Smooth muscle cell (in vitro differentiated cells): ENCODE results near the gene SELENOO. TPM values are rescaled to one million over a fixed set of nuclear protein-coding genes. Genes with fewer than 3 reads are reported as not detected.

ENCODE experiments used
- DNase-seq: peaks from one replicate; lab custom pipeline; 2025; ENCODE audit not compliant: unreplicated experiment; lab: John Stamatoyannopoulos, UW
- H2AFZ ChIP-seq: fragments of 200-600 bp; sonication (generic); 2 replicates; pipeline ENCODE4 v1.6.0; 2016; ENCODE audit warnings: antibody characterized with exemption, low read depth, mild to moderate bottlenecking
- H3F3A ChIP-seq: fragments of 200-600 bp; sonication (generic); 2 replicates; pipeline ENCODE4 v1.6.0; 2017; ENCODE audit warnings: antibody characterized with exemption, low read depth
- H3K27ac ChIP-seq: fragments of 200-600 bp; sonication (generic); 2 replicates; pipeline ENCODE4 v1.5.1; 2016; ENCODE audit warnings: low read depth, mild to moderate bottlenecking
- H3K27me3 ChIP-seq: fragments of 200-600 bp; sonication (generic); 2 replicates; pipeline ENCODE4 v1.6.1; 2016; ENCODE audit warnings: low read depth, mild to moderate bottlenecking
- H3K36me3 ChIP-seq: fragments of 200-600 bp; sonication (generic); 2 replicates; pipeline ENCODE4 v1.5.1; 2016; ENCODE audit warnings: low read depth
- H3K4me1 ChIP-seq: fragments of 200-600 bp; sonication (generic); 2 replicates; pipeline ENCODE4 v1.5.1; 2016; ENCODE audit warnings: low read depth
- H3K4me2 ChIP-seq: fragments of 200-600 bp; sonication (generic); 2 replicates; pipeline ENCODE4 v1.6.0; 2016; ENCODE audit warnings: mild to moderate bottlenecking
- H3K4me3 ChIP-seq: fragments of 200-600 bp; sonication (generic); 2 replicates; pipeline ENCODE4 v1.5.1; 2016; ENCODE audit warnings: mild to moderate bottlenecking
- H3K79me2 ChIP-seq: fragments of 200-600 bp; sonication (generic); 2 replicates; pipeline ENCODE4 v1.6.0; 2016; ENCODE audit warnings: low read depth, mild to moderate bottlenecking
- H3K9ac ChIP-seq: fragments of 200-600 bp; sonication (generic); 2 replicates; pipeline ENCODE4 v1.6.0; 2016; ENCODE audit warnings: low read depth
- H3K9me3 ChIP-seq: fragments of 200-600 bp; sonication (generic); replicated peaks from 2 replicates; pipeline ENCODE4 v1.5.1; 2016; ENCODE audit warnings: low read depth
- H4K20me1 ChIP-seq: fragments of 200-600 bp; sonication (generic); 2 replicates; pipeline ENCODE4 v1.6.0; 2016; ENCODE audit warnings: low read depth
- CTCF ChIP-seq: fragments of 200-600 bp; sonication (generic); IDR thresholded peaks from 2 replicates; pipeline ENCODE4 v1.5.1; 2017; ENCODE audit warnings: borderline replicate concordance, mild to moderate bottlenecking, antibody characterized with exemption; ENCODE audit not compliant: insufficient read depth, poor library complexity, severe bottlenecking
- WGBS: methylation state at CpG from one replicate; pipeline ENCODE4 v1.1.7; 2016; ENCODE audit warnings: low lambda C conversion rate; 5-methylcytosine and 5-hydroxymethylcytosine counted together
- polyA plus RNA-seq: library from polyadenylated mRNA; unstranded; fragments of >200 nt; fragmentation: Nextera tagmentation; extraction: Ambion mirVana; gene quantifications from 2 replicates; pipeline ENCODE4 v1.2.1, GENCODE V29; 2016
- total RNA-seq: library from RNA; depleted of rRNA; stranded (reverse); fragments of >200 nt; gene quantifications from 2 replicates; pipeline ENCODE4 v1.2.3, GENCODE V29; 2014

The SELENOO gene
- total and polyA plus RNA-seq, 2 experiments from 2014 or later = 9.0 to 21.3 TPM

GRCh38 chr22:50153756-50154140 lies 47.1 kb upstream of the SELENOO start:
- Histone ChIP-seq H2AFZ (no peak overlapping the region), H3K79me2 (no peaks in the 10 kb centered on the region), H3K27me3 (no peaks in the 10 kb centered on the region), H3K4me2 (no peak overlapping the region), H3K4me1 (no peaks in the 10 kb centered on the region), H3K9ac (no peak overlapping the region), H3K27ac (no peak overlapping the region), H3F3A (no peaks in the 10 kb centered on the region), H4K20me1 (no peaks in the 10 kb centered on the region), H3K9me3 (no peaks in the 10 kb centered on the region), H3K4me3 (no peak overlapping the region), H3K36me3 (no peaks in the 10 kb centered on the region)
- DNase-seq = no peak
- no peak for TF ChIP-seq CTCF
- WGBS = 95% methylated on average over 7 of the region's 7 CpGs

- Histone ChIP-seq H3K4me1 (no peaks in the 10 kb centered on the region), H3K27me3 (peaks cover 3% of the 10 kb centered on the region), H3K4me2 (no peak overlapping the region), H4K20me1 (no peaks in the 10 kb centered on the region), H3K79me2 (no peaks in the 10 kb centered on the region), H3F3A (no peaks in the 10 kb centered on the region), H3K9me3 (no peaks in the 10 kb centered on the region), H3K9ac (no peak overlapping the region), H3K27ac (no peak overlapping the region), H2AFZ (no peak overlapping the region), H3K4me3 (no peak overlapping the region), H3K36me3 (no peaks in the 10 kb centered on the region)
- WGBS = 86% methylated on average over 21 of the region's 21 CpGs
- no peak for TF ChIP-seq CTCF
- no peak for DNase-seq
Observed at GRCh38 chr22:50157709-50158375, 43.0 kb upstream of the SELENOO start.

- Histone ChIP-seq H2AFZ (no peak overlapping the region), H4K20me1 (no peaks in the 10 kb centered on the region), H3K4me3 (no peak overlapping the region), H3K9me3 (no peaks in the 10 kb centered on the region), H3F3A (no peaks in the 10 kb centered on the region), H3K27ac (no peak overlapping the region), H3K9ac (no peak overlapping the region), H3K79me2 (no peaks in the 10 kb centered on the region), H3K36me3 (no peaks in the 10 kb centered on the region), H3K27me3 (peaks cover 3% of the 10 kb centered on the region), H3K4me1 (no peaks in the 10 kb centered on the region), H3K4me2 (no peak overlapping the region)
- no peak for TF ChIP-seq CTCF
- DNase-seq = no peak
- WGBS = 83% methylated on average over 6 of the region's 7 CpGs
Observed at GRCh38 chr22:50160947-50161346, 39.9 kb upstream of the SELENOO start.
